PC-9 (cell line): Measurements from ENCODE around the gene WFDC1.

ENCODE experiments used
- CTCF ChIP-seq: fragments of 200-600 bp; sonication (generic); conservative IDR thresholded peaks from 2 replicates; pipeline ENCODE4 v1.6.1; 2017; ENCODE audit warnings: mixed run types, antibody characterized with exemption, mild to moderate bottlenecking, moderate library complexity
- EZH2 ChIP-seq: fragments of 200-600 bp; sonication (generic); IDR thresholded peaks from 2 replicates; pipeline ENCODE4 v1.8.0; 2017; ENCODE audit warnings: antibody characterized with exemption, low read depth

DNA sequence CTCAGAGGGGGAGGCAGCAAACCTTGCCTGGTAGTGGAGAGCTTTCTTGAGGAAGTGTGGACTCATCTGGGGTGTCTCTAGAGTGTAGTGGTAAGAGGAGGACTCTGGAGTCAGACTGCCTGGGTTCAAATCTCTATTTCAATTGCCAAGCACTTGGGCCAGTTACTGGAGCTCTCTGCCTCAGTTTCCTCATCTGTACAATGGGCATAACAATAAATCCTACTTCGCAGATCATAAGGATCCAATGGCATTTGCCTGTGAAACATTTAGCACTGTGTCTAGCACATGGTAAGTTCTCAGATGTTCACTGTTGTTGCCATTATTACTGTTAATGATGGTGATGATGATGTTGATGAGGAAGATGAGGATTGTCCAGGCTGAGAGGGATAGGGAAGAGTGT lies 23.6 kb upstream of the WFDC1 start:
- TF ChIP-seq CTCF (no peak), EZH2 (no peak)
